ENCODE measurements around the gene LDLRAD3. TPM values are rescaled to one million over a fixed set of nuclear protein-coding genes. Genes with fewer than 3 reads are reported as not detected.

Gene LDLRAD3
- polyA plus RNA-seq, 1 donor (not counting 4 experiments of a cell fraction or from before 2014, with no cell fraction given), result 13.1 TPM

GRCh38 chr11:36095716-36096115 is 151.9 kb downstream of the LDLRAD3 start:
- no peak for TF ChIP-seq EZH2 (IDR thresholded peaks at IDR 0.05; ENCODE audit: low read length)
- Histone ChIP-seq H3K27ac (ENCODE audit: control insufficient read depth, insufficient read depth, low read length) (no peak overlapping the region), H3K4me2 (ENCODE audit: control insufficient read depth, extremely low read depth, insufficient read depth, low read depth, low read length) (no peak overlapping the region), H3K4me1 (ENCODE audit: control insufficient read depth, extremely low read depth, insufficient read depth, low read length) (no peaks in the 10 kb centered on the region), H3K36me3 (ENCODE audit: control insufficient read depth in 2 of 2, extremely low read depth in 1 of 2, insufficient read depth in 2 of 2, low read length in 2 of 2) (peaks cover 7 to 20% of the 10 kb centered on the region in 2 experiments), H3K9me3 (ENCODE audit: control insufficient read depth, low read depth, low read length) (no peaks in the 10 kb centered on the region), H3K4me3 (ENCODE audit: control insufficient read depth in 2 of 3, extremely low read depth in 1 of 3, insufficient read depth in 2 of 3, low read depth in 1 of 3, low read length in 3 of 3) (no peak overlapping the region), H3K9ac (ENCODE audit: control insufficient read depth, extremely low read depth, insufficient read depth, low read length) (no peak overlapping the region), H3K27me3 (ENCODE audit: control insufficient read depth, extremely low read depth, insufficient read depth, low read length) (no peaks in the 10 kb centered on the region), H3K9me1 (ENCODE audit: control insufficient read depth, extremely low read depth, insufficient read depth, low read length) (no peaks in the 10 kb centered on the region), H4K20me1 (ENCODE audit: control insufficient read depth, extremely low read depth, insufficient read depth, low read length) (no peaks in the 10 kb centered on the region), H2AFZ (ENCODE audit: control insufficient read depth, low read length) (no peak overlapping the region), H3K79me2 (ENCODE audit: control insufficient read depth, insufficient read depth, low read length) (no peaks in the 10 kb centered on the region)
- dilution Hi-C loops (cut with MboI; ENCODE audit: extremely low pct_ligation_motif_present, low sequenced_read_pairs), result no loop called here
- DNase-seq (ENCODE audit: low read depth, low spot score), result no peak
- FAIRE-seq, result no peak

- H3K9ac ChIP-seq (ENCODE audit: control insufficient read depth, extremely low read depth, insufficient read depth, low read length), result no peak overlapping the region
- no peaks in the 10 kb centered on the region for H3K9me3 ChIP-seq (ENCODE audit: control insufficient read depth, low read depth, low read length)
- H4K20me1 ChIP-seq (ENCODE audit: control insufficient read depth, extremely low read depth, insufficient read depth, low read length), result no peaks in the 10 kb centered on the region
- no peak overlapping the region for H3K27ac ChIP-seq (ENCODE audit: control insufficient read depth, insufficient read depth, low read length)
- no peak for FAIRE-seq
- TF ChIP-seq EZH2 (IDR thresholded peaks at IDR 0.05; ENCODE audit: low read length) (no peak), CTCF (optimal IDR thresholded peaks at IDR 0.05 in 1 of 3, IDR thresholded peaks at IDR 0.05 in 1 of 3, conservative IDR thresholded peaks at IDR 0.05 in 1 of 3; ENCODE audit: extremely low read depth in 1 of 3, insufficient read depth in 2 of 3, low read length in 3 of 3) (no peak)
- no peaks in the 10 kb centered on the region for H3K27me3 ChIP-seq (ENCODE audit: control insufficient read depth, extremely low read depth, insufficient read depth, low read length)
- H3K79me2 ChIP-seq (ENCODE audit: control insufficient read depth, insufficient read depth, low read length), result no peaks in the 10 kb centered on the region
- peaks cover 7 to 20% of the 10 kb centered on the region in 2 experiments for H3K36me3 ChIP-seq (ENCODE audit: control insufficient read depth in 2 of 2, extremely low read depth in 1 of 2, insufficient read depth in 2 of 2, low read length in 2 of 2)
- dilution Hi-C loops (cut with MboI; ENCODE audit: extremely low pct_ligation_motif_present, low sequenced_read_pairs), result no loop called here
- H3K9me1 ChIP-seq (ENCODE audit: control insufficient read depth, extremely low read depth, insufficient read depth, low read length), result no peaks in the 10 kb centered on the region
- H2AFZ ChIP-seq (ENCODE audit: control insufficient read depth, low read length), result no peak overlapping the region
- H3K4me2 ChIP-seq (ENCODE audit: control insufficient read depth, extremely low read depth, insufficient read depth, low read depth, low read length), result no peak overlapping the region
- no peaks in the 10 kb centered on the region for H3K4me1 ChIP-seq (ENCODE audit: control insufficient read depth, extremely low read depth, insufficient read depth, low read length)
- no peak overlapping the region for H3K4me3 ChIP-seq (ENCODE audit: control insufficient read depth in 2 of 3, extremely low read depth in 1 of 3, insufficient read depth in 2 of 3, low read depth in 1 of 3, low read length in 3 of 3)
- DNase-seq (ENCODE audit: low read depth, low spot score), result no peak
Measured at GRCh38 chr11:36097219-36097650, 153.4 kb downstream of the LDLRAD3 start.

GRCh38 chr11:36098087-36098486 is 154.2 kb downstream of the LDLRAD3 start:
- Histone ChIP-seq H4K20me1 (ENCODE audit: control insufficient read depth, extremely low read depth, insufficient read depth, low read length) (no peaks in the 10 kb centered on the region), H3K79me2 (ENCODE audit: control insufficient read depth, insufficient read depth, low read length) (no peaks in the 10 kb centered on the region), H2AFZ (ENCODE audit: control insufficient read depth, low read length) (no peak overlapping the region), H3K4me1 (ENCODE audit: control insufficient read depth, extremely low read depth, insufficient read depth, low read length) (no peaks in the 10 kb centered on the region), H3K27ac (ENCODE audit: control insufficient read depth, insufficient read depth, low read length) (no peak overlapping the region), H3K4me3 (ENCODE audit: control insufficient read depth in 2 of 3, extremely low read depth in 1 of 3, insufficient read depth in 2 of 3, low read depth in 1 of 3, low read length in 3 of 3) (no peak overlapping the region), H3K27me3 (ENCODE audit: control insufficient read depth, extremely low read depth, insufficient read depth, low read length) (no peaks in the 10 kb centered on the region), H3K9ac (ENCODE audit: control insufficient read depth, extremely low read depth, insufficient read depth, low read length) (no peak overlapping the region), H3K9me1 (ENCODE audit: control insufficient read depth, extremely low read depth, insufficient read depth, low read length) (no peaks in the 10 kb centered on the region), H3K9me3 (ENCODE audit: control insufficient read depth, low read depth, low read length) (no peaks in the 10 kb centered on the region), H3K4me2 (ENCODE audit: control insufficient read depth, extremely low read depth, insufficient read depth, low read depth, low read length) (no peak overlapping the region), H3K36me3 (ENCODE audit: control insufficient read depth in 2 of 2, extremely low read depth in 1 of 2, insufficient read depth in 2 of 2, low read length in 2 of 2) (peaks cover 5 to 20% of the 10 kb centered on the region in 2 experiments)
- DNase-seq (ENCODE audit: low read depth, low spot score), result no peak
- TF ChIP-seq EZH2 (IDR thresholded peaks at IDR 0.05; ENCODE audit: low read length), result no peak
- no peak for TF ChIP-seq CTCF (optimal IDR thresholded peaks at IDR 0.05 in 1 of 3, IDR thresholded peaks at IDR 0.05 in 1 of 3, conservative IDR thresholded peaks at IDR 0.05 in 1 of 3; ENCODE audit: extremely low read depth in 1 of 3, insufficient read depth in 2 of 3, low read length in 3 of 3)
- no peak for FAIRE-seq
- dilution Hi-C loops (cut with MboI; ENCODE audit: extremely low pct_ligation_motif_present, low sequenced_read_pairs), result no loop called here

Data from keratinocyte (primary cell).